GM12891 (cell line): ENCODE measurements around the gene REELD1.

Source experiments
- POLR2A ChIP-seq: IDR thresholded peaks from 2 replicates; pipeline ENCODE4 v1.6.1; 2011; ENCODE audit warnings: low read depth, low read length, control low read depth
- POLR2AphosphoS5 ChIP-seq: IDR thresholded peaks from 2 replicates; pipeline ENCODE4 v1.6.1; 2011; ENCODE audit warnings: low read depth, low read length, control low read depth
- TAF1 ChIP-seq: IDR thresholded peaks from 2 replicates; pipeline ENCODE4 v1.6.1; 2011; ENCODE audit warnings: low read depth, low read length, control low read depth

DNA sequence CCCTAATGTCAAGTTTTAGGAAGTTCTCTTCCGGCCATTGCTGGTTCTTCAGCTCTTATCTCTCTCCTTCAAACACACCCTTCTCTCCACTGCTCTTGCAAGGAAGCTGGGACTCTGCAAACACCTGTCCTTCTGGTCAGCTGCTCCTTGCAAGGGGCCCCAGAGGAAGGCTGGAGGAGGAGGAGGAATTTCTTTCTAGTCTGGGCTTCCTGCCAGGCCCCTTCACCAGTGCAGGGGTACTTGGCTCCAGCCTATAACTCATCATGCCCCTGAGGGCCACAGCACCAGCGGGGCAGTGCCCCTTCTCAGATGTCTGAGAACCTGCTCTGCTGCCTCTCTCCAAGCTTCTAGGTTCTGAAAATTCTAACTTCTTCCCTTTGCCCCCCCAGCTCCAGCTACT, 46.7 kb downstream of the REELD1 start:
- TF ChIP-seq TAF1 = no peak
- no peak for TF ChIP-seq POLR2A
- no peak for TF ChIP-seq POLR2AphosphoS5
